ENCODE data around the gene PFKFB1. TPM values are rescaled to one million over a fixed set of nuclear protein-coding genes. Genes with fewer than 3 reads are reported as not detected.

PFKFB1 gene
- polyA plus RNA-seq, 2 of the 4 experiments (the other 2 are of a cell fraction): 0.04 to 0.28 TPM

DNA sequence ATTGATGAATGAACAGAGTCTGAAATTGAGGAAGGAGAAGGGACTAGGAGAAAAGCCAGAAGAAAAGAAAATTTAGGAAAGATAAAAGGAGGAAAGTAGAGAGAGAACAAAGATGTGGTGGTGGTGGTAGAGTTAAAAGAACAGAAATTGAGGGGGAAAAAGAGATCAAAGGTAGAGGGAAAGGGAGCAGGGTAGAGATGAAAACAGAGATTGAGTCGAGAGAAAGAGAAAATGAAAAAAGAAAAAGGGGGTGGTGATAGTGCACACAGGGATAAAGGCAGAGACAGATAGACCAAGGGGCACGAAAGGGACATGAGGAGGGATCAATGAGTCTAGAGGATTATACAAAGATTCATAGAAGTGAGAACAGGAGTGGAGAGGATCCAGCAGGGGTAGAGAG lies 32.9 kb upstream of the PFKFB1 start:
- TF ChIP-seq TP53 (CRISPR knock-in tag; IDR thresholded peaks at IDR 0.05) (no peak), MAFK (IDR thresholded peaks at IDR 0.05; ENCODE audit: partially characterized antibody) (no peak), ZC3H11A (IDR thresholded peaks at IDR 0.05) (no peak), MYC (IDR thresholded peaks at IDR 0.05; ENCODE audit: borderline replicate concordance, low read length) (no peak), ZSCAN20 (CRISPR knock-in tag; IDR thresholded peaks at IDR 0.05) (no peak)
- TF ChIP-seq, protein P1, sequence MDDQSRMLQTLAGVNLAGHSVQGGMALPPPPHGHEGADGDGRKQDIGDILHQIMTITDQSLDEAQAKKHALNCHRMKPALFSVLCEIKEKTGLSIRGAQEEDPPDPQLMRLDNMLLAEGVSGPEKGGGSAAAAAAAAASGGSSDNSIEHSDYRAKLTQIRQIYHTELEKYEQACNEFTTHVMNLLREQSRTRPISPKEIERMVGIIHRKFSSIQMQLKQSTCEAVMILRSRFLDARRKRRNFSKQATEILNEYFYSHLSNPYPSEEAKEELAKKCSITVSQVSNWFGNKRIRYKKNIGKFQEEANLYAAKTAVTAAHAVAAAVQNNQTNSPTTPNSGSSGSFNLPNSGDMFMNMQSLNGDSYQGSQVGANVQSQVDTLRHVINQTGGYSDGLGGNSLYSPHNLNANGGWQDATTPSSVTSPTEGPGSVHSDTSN (IDR thresholded peaks at IDR 0.05): no peak
- DNase-seq (ENCODE audit: low read depth in 1 of 2, low spot score in 1 of 2) (no peak), ATAC-seq (no peak), FAIRE-seq (no peak)
- ChIA-PET POLR2A (no interaction called here), CTCF (no interaction called here)
- no peak overlapping the region for H3K27ac ChIP-seq
- no peak overlapping the region for H3K4me2 ChIP-seq
- 7% methylated on average over 2 of the region's 2 CpGs for WGBS (ENCODE audit: missing lambda C conversion rate)
- H3K4me1 ChIP-seq: no peaks in the 10 kb centered on the region
- H3K4me3 ChIP-seq: no peak overlapping the region
- no peaks in the 10 kb centered on the region for H3K9me3 ChIP-seq

DNA sequence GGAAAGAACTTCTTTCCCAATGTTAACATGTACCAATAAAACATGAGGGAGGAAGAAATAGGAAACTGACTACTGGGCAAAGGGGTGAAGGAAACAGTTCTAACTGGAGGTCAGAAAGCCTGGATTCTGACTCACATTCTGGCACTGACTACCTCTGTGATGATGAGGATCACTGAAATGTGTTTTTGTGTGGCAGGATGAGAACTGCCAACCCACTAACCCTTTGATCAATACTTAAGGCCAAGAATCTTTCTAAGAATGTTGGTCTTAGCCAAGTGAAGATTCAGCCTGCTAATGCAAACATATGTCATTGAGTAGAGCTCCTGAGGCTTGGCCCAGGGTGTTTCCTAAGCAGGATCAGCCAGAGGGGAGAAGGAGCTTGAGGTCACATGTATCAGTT lies 32.2 kb upstream of the PFKFB1 start:
- POLR2A ChIA-PET: no interaction called here
- H3K4me1 ChIP-seq: no peaks in the 10 kb centered on the region
- H3K4me3 ChIP-seq: no peak overlapping the region
- no peaks in the 10 kb centered on the region for H3K9me3 ChIP-seq
- TF ChIP-seq CBX2 (IDR thresholded peaks at IDR 0.05; ENCODE audit: borderline replicate concordance, low read depth) (no peak), MYC (IDR thresholded peaks at IDR 0.05; ENCODE audit: borderline replicate concordance, low read length) (no peak), NFE2L2 (conservative IDR thresholded peaks at IDR 0.05; ENCODE audit: low read length) (no peak), RCOR1 (IDR thresholded peaks at IDR 0.05; ENCODE audit: low read depth, low read length) (no peak), ZNF302 (CRISPR knock-in tag; IDR thresholded peaks at IDR 0.05) (no peak), SMC3 (IDR thresholded peaks at IDR 0.05) (no peak), CHD4 (IDR thresholded peaks at IDR 0.05; ENCODE audit: borderline replicate concordance) (no peak), HEYL (CRISPR knock-in tag; IDR thresholded peaks at IDR 0.05) (no peak), FOSL2 (IDR thresholded peaks at IDR 0.05) (no peak), FOSL2 (CRISPR knock-in tag; IDR thresholded peaks at IDR 0.05) (no peak), EHF (CRISPR knock-in tag; IDR thresholded peaks at IDR 0.05) (no peak), FOXS1 (CRISPR knock-in tag; IDR thresholded peaks at IDR 0.05) (no peak), MAZ (IDR thresholded peaks at IDR 0.05; ENCODE audit: borderline replicate concordance, low read depth, low read length) (no peak), CBX8 (IDR thresholded peaks at IDR 0.05) (no peak), KDM1A (IDR thresholded peaks at IDR 0.05; ENCODE audit: low read depth) (no peak), RNF2 (IDR thresholded peaks at IDR 0.05; ENCODE audit: borderline replicate concordance, low read depth) (no peak)
- TF ChIP-seq, protein P2, sequence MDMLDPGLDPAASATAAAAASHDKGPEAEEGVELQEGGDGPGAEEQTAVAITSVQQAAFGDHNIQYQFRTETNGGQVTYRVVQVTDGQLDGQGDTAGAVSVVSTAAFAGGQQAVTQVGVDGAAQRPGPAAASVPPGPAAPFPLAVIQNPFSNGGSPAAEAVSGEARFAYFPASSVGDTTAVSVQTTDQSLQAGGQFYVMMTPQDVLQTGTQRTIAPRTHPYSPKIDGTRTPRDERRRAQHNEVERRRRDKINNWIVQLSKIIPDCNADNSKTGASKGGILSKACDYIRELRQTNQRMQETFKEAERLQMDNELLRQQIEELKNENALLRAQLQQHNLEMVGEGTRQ (IDR thresholded peaks at IDR 0.05): no peak
- TF ChIP-seq, protein P3, sequence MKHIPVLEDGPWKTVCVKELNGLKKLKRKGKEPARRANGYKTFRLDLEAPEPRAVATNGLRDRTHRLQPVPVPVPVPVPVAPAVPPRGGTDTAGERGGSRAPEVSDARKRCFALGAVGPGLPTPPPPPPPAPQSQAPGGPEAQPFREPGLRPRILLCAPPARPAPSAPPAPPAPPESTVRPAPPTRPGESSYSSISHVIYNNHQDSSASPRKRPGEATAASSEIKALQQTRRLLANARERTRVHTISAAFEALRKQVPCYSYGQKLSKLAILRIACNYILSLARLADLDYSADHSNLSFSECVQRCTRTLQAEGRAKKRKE (CRISPR knock-in tag; IDR thresholded peaks at IDR 0.05; ENCODE audit: low read depth): no peak
- TF ChIP-seq, protein P4, sequence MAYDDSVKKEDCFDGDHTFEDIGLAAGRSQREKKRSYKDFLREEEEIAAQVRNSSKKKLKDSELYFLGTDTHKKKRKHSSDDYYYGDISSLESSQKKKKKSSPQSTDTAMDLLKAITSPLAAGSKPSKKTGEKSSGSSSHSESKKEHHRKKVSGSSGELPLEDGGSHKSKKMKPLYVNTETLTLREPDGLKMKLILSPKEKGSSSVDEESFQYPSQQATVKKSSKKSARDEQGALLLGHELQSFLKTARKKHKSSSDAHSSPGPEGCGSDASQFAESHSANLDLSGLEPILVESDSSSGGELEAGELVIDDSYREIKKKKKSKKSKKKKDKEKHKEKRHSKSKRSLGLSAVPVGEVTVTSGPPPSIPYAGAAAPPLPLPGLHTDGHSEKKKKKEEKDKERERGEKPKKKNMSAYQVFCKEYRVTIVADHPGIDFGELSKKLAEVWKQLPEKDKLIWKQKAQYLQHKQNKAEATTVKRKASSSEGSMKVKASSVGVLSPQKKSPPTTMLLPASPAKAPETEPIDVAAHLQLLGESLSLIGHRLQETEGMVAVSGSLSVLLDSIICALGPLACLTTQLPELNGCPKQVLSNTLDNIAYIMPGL (CRISPR knock-in tag; IDR thresholded peaks at IDR 0.05; ENCODE audit: borderline replicate concordance): no peak
- TF ChIP-seq, protein P5, sequence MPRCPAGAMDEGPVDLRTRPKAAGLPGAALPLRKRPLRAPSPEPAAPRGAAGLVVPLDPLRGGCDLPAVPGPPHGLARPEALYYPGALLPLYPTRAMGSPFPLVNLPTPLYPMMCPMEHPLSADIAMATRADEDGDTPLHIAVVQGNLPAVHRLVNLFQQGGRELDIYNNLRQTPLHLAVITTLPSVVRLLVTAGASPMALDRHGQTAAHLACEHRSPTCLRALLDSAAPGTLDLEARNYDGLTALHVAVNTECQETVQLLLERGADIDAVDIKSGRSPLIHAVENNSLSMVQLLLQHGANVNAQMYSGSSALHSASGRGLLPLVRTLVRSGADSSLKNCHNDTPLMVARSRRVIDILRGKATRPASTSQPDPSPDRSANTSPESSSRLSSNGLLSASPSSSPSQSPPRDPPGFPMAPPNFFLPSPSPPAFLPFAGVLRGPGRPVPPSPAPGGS (IDR thresholded peaks at IDR 0.05): no peak
- CTCF ChIA-PET: interaction anchor here (1.9 kb wide), 1 partner anchor 15 kb away, joined by 6 read pairs; no protein-coding TSS in a partner anchor
- no peak for ATAC-seq
- no peak overlapping the region for H3K27ac ChIP-seq
- DNase-seq (ENCODE audit: low read depth in 1 of 2, low spot score in 1 of 2): no peak
- no peak for FAIRE-seq
- H3K4me2 ChIP-seq: no peak overlapping the region
